Astrocyte (in vitro differentiated cells and primary cell): ENCODE data around the gene CPT1A. TPM values are rescaled to one million over a fixed set of nuclear protein-coding genes. Genes with fewer than 3 reads are reported as not detected.

ENCODE experiments used
- DNase-seq: peaks from one replicate; pipeline ENCODE4 v3.0.0-alpha.2; 2010; ENCODE audit warnings: low read depth
- FAIRE-seq: peaks from 2 replicates; lab custom pipeline; 2011; peaks lifted over from hg19 to GRCh38; lab: Jason Lieb, UNC
- H2AFZ ChIP-seq: 2 replicates; pipeline ENCODE4 v1.6.0; 2012; ENCODE audit warnings: low read depth, low read length, inconsistent platforms
- H3K27ac ChIP-seq: 2 replicates; pipeline ENCODE4 v1.5.1; 2011; ENCODE audit warnings: low read depth, low read length, inconsistent platforms
- H3K27me3 ChIP-seq: 2 replicates; pipeline ENCODE4 v1.6.0; 2011; ENCODE audit warnings: low read length, inconsistent platforms; ENCODE audit not compliant: insufficient read depth
- H3K36me3 ChIP-seq: 2 replicates; pipeline ENCODE4 v1.5.1; 2011; ENCODE audit warnings: low read length, inconsistent platforms; ENCODE audit not compliant: insufficient read depth
- H3K4me1 ChIP-seq: 2 replicates; pipeline ENCODE4 v1.5.1; 2011; ENCODE audit warnings: low read length, inconsistent platforms; ENCODE audit not compliant: insufficient read depth
- H3K4me2 ChIP-seq: 2 replicates; pipeline ENCODE4 v1.6.0; 2012; ENCODE audit warnings: low read length, inconsistent platforms
- H3K4me3 ChIP-seq: 2 replicates; pipeline ENCODE4 v1.5.1; 2011; ENCODE audit warnings: low read depth, mild to moderate bottlenecking, low read length, inconsistent platforms; ENCODE audit not compliant: insufficient read depth
- H3K79me2 ChIP-seq: 2 replicates; pipeline ENCODE4 v1.6.0; 2012; ENCODE audit warnings: mild to moderate bottlenecking, low read length, inconsistent platforms; ENCODE audit not compliant: insufficient read depth
- H3K9ac ChIP-seq: 2 replicates; pipeline ENCODE4 v1.6.0; 2012; ENCODE audit warnings: mild to moderate bottlenecking, low read length, inconsistent platforms
- H3K9me3 ChIP-seq: 2 replicates; pipeline ENCODE4 v1.5.1; 2012; ENCODE audit warnings: low read depth, mild to moderate bottlenecking, low read length, inconsistent platforms; ENCODE audit not compliant: insufficient read depth
- H4K20me1 ChIP-seq: 2 replicates; pipeline ENCODE4 v1.6.0; 2012; ENCODE audit warnings: low read length, inconsistent platforms; ENCODE audit not compliant: insufficient read depth
- H3K27ac Mint-ChIP-seq: one replicate; pipeline ENCODE4 v1.8.0; 2021; ENCODE audit warnings: mild to moderate bottlenecking, mixed read lengths; ENCODE audit not compliant: unreplicated experiment
- H3K27me3 Mint-ChIP-seq: one replicate; pipeline ENCODE4 v1.8.0; 2021; ENCODE audit warnings: low read depth, mixed read lengths; ENCODE audit not compliant: unreplicated experiment
- H3K36me3 Mint-ChIP-seq: one replicate; pipeline ENCODE4 v1.8.0; 2021; ENCODE audit warnings: low read depth, mixed read lengths; ENCODE audit not compliant: unreplicated experiment
- H3K4me1 Mint-ChIP-seq: one replicate; pipeline ENCODE4 v1.8.0; 2021; ENCODE audit warnings: low read depth, mixed read lengths; ENCODE audit not compliant: unreplicated experiment
- H3K4me3 Mint-ChIP-seq: one replicate; pipeline ENCODE4 v1.8.0; 2021; ENCODE audit warnings: mild to moderate bottlenecking, moderate library complexity, mixed read lengths; ENCODE audit not compliant: unreplicated experiment
- H3K9me3 Mint-ChIP-seq: one replicate; pipeline ENCODE4 v1.8.0; 2021; ENCODE audit warnings: mild to moderate bottlenecking, mixed read lengths; ENCODE audit not compliant: unreplicated experiment
- CTCF ChIP-seq: IDR thresholded peaks from 2 replicates; pipeline ENCODE4 v1.5.1; 2011; ENCODE audit warnings: low read depth, mild to moderate bottlenecking, inconsistent platforms, low read length, moderate library complexity; ENCODE audit not compliant: insufficient read depth
- EZH2 ChIP-seq: IDR thresholded peaks from 2 replicates; pipeline ENCODE4 v1.6.1; 2012; ENCODE audit warnings: mild to moderate bottlenecking, low read length, inconsistent platforms; ENCODE audit not compliant: insufficient read depth
- total RNA-seq: library from RNA; stranded (reverse); gene quantifications from 2 replicates; pipeline ENCODE4 v1.2.1, GENCODE V29; 2021

CPT1A gene
- total RNA-seq, 1 donor from 2014 or later = 2.3 TPM

DNA sequence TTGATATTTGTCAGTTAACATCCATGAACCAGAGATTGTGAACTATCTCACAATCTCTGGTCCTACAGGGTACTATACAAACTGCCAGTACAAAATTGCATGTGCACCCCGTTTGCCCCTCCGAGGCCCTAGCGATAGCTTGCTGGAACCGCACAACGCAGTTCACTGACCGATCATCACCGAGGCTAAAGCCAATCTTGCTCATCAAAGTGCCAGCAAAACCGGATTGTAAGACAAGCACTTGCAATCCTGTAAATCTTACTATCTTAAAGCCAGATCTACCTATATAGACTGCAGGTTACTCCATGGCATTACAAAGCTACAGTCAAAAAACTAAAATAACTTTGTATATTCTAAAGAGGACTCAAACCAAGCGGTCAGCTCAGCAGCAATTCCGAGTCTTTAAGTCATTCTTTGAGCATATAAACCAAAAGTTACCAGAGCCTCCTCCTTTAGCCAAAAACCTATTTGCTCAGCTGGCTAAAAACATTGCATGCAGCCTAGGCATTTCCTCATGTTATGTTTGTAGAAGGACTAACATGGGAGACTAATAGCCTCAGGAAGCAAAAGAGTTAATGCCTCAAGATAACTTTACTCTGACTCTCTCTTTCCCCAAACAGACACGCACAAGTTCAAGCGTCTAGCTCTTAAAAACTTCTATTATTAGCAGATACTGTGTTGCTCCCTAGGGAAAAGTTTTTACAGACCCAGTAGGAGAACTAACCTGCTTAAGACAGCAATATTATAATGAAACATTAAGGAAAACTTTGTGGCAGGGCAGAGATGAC, 30.7 kb upstream of the CPT1A start:
- no peak overlapping the region for H3K27ac Mint-ChIP-seq
- Histone ChIP-seq H3K4me1 (peaks cover 20% of the 10 kb centered on the region), H3K27ac (peak overlapping the region; percentile 43), H3K79me2 (no peaks in the 10 kb centered on the region), H3K36me3 (no peaks in the 10 kb centered on the region), H3K27me3 (peaks cover 9% of the 10 kb centered on the region), H3K9me3 (no peaks in the 10 kb centered on the region), H4K20me1 (no peaks in the 10 kb centered on the region), H3K4me3 (no peak overlapping the region), H3K4me2 (peak overlapping the region; percentile 50), H3K9ac (peak overlapping the region; percentile 18), H2AFZ (no peak overlapping the region)
- no peak for TF ChIP-seq CTCF
- no peak for TF ChIP-seq EZH2
- FAIRE-seq (no peak), DNase-seq (peak; percentile 27)
- H3K27me3 Mint-ChIP-seq = peaks cover 35% of the 10 kb centered on the region
- peaks cover 10% of the 10 kb centered on the region for H3K4me1 Mint-ChIP-seq
- H3K36me3 Mint-ChIP-seq = no peaks in the 10 kb centered on the region
- H3K4me3 Mint-ChIP-seq = no peak overlapping the region
- H3K9me3 Mint-ChIP-seq = no peaks in the 10 kb centered on the region

DNA sequence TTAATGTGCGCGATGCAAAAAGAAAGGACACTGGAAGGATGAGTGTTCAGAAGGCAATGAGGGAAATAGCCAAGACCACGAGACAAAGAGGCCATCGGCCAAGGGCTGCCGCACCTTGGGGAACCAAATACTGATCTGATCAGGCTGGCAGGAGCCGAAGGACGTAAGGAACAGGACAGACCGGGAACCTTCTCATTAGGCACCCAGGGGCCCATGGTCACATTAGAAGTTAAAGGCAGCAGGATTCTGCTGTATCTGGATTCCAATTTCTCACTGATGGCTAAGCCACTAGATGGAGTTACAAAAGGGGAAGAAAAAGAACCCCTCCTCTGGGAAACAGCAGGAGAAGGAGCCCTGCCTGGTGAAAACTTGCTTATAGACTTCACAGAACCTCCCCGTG, 28.8 kb upstream of the CPT1A start:
- Histone ChIP-seq H3K9ac (peak overlapping the region; percentile 55), H3K9me3 (no peaks in the 10 kb centered on the region), H3K4me2 (peak overlapping the region; percentile 86), H3K4me1 (peaks cover 17% of the 10 kb centered on the region), H3K79me2 (no peaks in the 10 kb centered on the region), H3K27me3 (peaks cover 9% of the 10 kb centered on the region), H4K20me1 (no peaks in the 10 kb centered on the region), H3K4me3 (peak overlapping the region; percentile 57), H3K36me3 (no peaks in the 10 kb centered on the region), H3K27ac (no peak overlapping the region), H2AFZ (peak overlapping the region; percentile 71)
- no peak for TF ChIP-seq CTCF
- TF ChIP-seq EZH2 = no peak
- Mint-ChIP-seq H3K27me3 (peaks cover 36% of the 10 kb centered on the region), H3K36me3 (no peaks in the 10 kb centered on the region), H3K4me1 (peaks cover 10% of the 10 kb centered on the region), H3K27ac (no peak overlapping the region), H3K4me3 (peak overlapping the region; percentile 23), H3K9me3 (no peaks in the 10 kb centered on the region)
- FAIRE-seq (no peak), DNase-seq (no peak)
